C4-2B (cell line): Measurements from ENCODE around the gene ASB15.
A peak's percentile ranks its signal among the peaks of the same experiment; 100 is the strongest.

Experiments used
- H3K27ac ChIP-seq: fragments of 450-650 bp; 2 replicates; pipeline ENCODE4 v1.5.1; 2017
- CTCF ChIP-seq: fragments of 450-650 bp; conservative IDR thresholded peaks from 2 replicates; pipeline ENCODE4 v1.5.1; 2017; ENCODE audit warnings: mild to moderate bottlenecking
- ZFX ChIP-seq: fragments of 450-650 bp; IDR thresholded peaks from 2 replicates; pipeline ENCODE4 v1.6.1; 2017

ASB15 gene

GRCh38 chr7:123609883-123610239 is 8.2 kb downstream of the ASB15 start:
- TF ChIP-seq CTCF: no peak
- TF ChIP-seq ZFX: no peak

GRCh38 chr7:123612024-123612423 is 10.4 kb downstream of the ASB15 start:
- no peak overlapping the region for H3K27ac ChIP-seq
- TF ChIP-seq CTCF: no peak
- TF ChIP-seq ZFX: no peak

More at GRCh38 chr7:123609883-123610239, 8.2 kb downstream of the ASB15 start:
- H3K27ac ChIP-seq: no peak overlapping the region

GRCh38 chr7:123615344-123615743 is 13.7 kb downstream of the ASB15 start:
- H3K27ac ChIP-seq: no peak overlapping the region
- no peak for TF ChIP-seq ZFX
- TF ChIP-seq CTCF: no peak

GRCh38 chr7:123616223-123616622 is 14.6 kb downstream of the ASB15 start:
- no peak for TF ChIP-seq ZFX
- no peak for TF ChIP-seq CTCF
- H3K27ac ChIP-seq: no peak overlapping the region

- TF ChIP-seq CTCF (no peak), ZFX (no peak)
Measured at GRCh38 chr7:123621707-123622106, 20.1 kb downstream of the ASB15 start.

GRCh38 chr7:123622660-123623386 is 21.2 kb downstream of the ASB15 start:
- no peak overlapping the region; the same call in 1 of the 2 replicates for H3K27ac ChIP-seq
- no peak for TF ChIP-seq CTCF

More at GRCh38 chr7:123621707-123622106, 20.1 kb downstream of the ASB15 start:
- no peak overlapping the region for H3K27ac ChIP-seq

- no peak for TF ChIP-seq ZFX
- TF ChIP-seq CTCF: peak; percentile 96
- no peak overlapping the region for H3K27ac ChIP-seq
Measured at GRCh38 chr7:123624527-123625183, 23.0 kb downstream of the ASB15 start.
